Activated T-cell treated with anti-CD3 and anti-CD28 coated beads for 4 hours (primary cell): ENCODE results near the gene MRPL17.

Source experiments
- DNase-seq: peaks from one replicate; pipeline ENCODE4 v3.0.0-alpha.2; 2020

The MRPL17 gene

DNA sequence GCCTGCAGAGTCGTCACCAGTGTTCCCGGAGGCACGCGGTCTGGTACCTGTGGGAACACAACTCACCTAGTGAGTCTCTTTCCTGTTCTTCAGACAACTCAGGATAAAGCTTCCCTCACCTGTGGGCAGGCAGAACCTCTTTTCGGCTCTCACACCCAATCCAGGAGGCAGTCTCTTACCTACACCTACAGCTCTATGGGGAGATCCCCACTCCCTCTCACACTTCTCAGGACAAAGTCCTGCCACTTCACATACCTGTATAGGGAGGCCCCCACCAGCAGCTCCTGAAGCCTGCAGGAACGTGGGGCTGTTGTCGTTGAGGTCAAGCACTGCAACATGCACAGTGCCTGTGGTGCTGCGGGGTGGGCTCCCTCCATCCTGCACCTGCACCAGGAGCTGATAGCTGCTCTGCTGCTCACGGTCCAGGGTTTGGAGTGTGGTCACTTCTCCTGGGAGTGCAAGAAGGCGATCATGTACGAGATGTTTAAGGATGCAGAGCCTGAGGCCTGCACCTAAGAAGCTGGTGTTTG, 51.7 kb downstream of the MRPL17 start:
- DNase-seq, result no peak

DNA sequence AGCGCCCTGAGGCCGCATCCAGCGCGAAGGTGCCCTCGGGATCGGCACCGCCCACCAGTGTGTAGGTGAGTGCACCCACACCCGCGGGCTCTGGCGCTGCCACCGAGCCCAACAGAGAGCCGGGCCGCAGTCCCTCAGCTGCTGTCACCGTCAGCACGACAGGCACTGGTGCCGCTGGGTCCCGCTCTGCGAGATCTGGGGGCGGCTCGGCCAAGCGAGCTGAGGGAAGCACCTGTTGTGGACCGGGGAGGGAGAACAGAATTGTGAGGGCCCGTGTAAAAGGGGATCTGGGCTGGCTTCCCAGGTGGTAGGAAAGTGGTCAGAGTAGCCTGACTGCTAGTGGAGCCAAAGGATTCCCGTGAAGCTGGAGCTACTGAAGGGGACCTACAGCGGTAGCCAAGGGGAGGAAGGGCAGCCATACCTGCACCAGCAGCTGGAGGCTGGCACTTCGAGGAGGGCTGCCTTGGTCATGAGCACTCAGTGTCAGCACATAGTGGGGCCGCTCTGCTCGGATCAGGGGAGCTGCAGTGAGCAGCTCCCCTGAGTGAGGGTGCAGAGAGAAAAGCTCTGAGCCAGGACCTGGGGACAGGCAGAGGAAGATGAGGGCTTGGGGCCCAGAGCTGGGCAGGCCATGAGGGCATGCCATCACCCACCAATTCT, 52.4 kb downstream of the MRPL17 start:
- no peak for DNase-seq
